HG02798 (cell line): ENCODE data around the gene CUL2.

Experiments
- ATAC-seq: cut with Tn5 transposase; IDR thresholded peaks from one replicate; pipeline ENCODE4 v1.9.1; 2021; ENCODE audit warnings: mild to moderate bottlenecking; ENCODE audit not compliant: unreplicated experiment, poor library complexity

CUL2 gene

DNA sequence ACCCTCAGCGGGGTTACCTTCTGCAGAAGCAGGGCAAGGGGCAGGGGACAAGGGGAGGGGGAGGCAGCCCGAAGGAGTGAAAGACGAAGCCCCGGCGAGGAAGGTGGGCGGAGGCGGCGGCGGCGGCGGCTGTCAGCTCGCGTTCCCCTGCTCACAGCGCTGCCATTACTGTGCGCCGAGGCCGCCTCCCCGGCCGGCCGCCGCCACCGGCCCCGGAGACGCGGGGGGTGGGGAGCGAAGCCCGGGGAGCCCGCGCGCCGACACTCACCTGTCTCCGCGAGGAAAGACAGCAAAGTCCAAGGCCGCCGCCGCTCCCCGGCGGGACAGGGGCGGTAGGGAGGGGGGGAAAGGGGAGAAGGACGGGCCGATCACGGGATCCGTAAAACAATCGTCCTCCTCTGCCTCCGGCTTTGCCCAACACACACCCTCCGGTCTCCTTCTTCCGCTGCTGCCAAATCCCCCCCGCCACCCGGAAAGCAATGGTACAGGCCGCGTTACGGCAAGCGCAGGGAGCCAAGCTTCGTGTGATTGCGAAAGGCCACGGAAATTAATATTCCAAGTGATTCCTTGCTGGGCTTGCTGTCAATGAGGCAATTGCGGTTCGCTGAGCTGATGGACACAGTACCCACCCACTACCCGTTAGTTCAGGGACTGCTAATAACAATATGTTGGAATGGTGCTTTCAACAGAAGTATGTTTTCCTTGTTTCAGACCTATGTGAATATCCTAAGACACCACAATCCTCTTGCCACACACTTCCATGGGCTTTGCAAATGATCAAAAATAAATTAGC is at the start of gene CUL2:
Gene CUL2, minus strand, starts transcription at position 180 of the 793 bp plus-strand sequence. CDS start 19,024 bp downstream, outside the sequence.
- ATAC-seq, result peak; percentile 95

DNA sequence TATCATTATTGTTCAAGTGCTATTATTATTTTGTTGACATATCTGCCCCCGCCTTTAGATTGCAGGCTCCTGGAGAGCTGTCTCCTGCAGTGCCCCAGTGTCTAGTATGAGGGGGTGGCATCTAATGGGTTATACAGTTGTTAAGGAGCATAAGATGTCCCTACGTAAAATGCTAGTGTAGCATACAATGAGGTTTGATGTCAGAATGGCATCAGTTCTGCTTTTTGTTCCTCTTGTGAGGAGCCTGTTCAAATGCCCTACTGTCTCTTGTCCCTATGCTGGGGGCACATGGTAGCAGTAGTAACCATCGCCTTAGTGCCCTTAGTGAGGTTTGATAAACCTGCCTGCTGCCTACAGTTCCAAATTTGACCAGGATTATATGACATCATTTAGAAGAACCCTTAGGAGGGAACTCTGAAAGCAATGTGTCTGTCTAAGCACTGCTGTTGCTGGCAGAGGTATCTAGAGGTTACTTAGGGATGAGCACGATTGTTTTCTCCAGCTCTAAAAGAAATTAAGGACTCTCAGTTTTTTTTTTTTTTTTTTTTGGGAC is 46.2 kb upstream of the CUL2 start:
- ATAC-seq, result peak; percentile 55

DNA sequence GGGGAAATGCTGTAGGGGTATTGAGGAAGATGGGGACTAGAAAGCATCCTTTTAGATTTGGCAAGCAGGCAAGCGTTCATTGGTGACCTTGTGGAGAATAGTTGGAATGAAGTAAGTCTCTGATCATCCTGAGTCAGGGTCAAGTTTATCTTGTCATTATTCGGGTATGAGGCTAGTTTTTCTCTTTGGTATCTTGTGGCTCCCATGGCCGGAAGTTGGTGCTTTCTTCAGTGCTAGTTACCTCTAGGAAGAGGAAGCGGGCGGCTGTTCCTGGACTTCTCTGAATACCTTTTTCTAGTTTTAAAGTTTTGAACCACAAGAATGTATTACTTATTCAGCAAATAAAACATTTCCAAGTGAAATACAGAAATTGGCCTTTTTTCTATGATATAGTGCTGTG is 45.7 kb upstream of the CUL2 start:
- ATAC-seq, result no peak

DNA sequence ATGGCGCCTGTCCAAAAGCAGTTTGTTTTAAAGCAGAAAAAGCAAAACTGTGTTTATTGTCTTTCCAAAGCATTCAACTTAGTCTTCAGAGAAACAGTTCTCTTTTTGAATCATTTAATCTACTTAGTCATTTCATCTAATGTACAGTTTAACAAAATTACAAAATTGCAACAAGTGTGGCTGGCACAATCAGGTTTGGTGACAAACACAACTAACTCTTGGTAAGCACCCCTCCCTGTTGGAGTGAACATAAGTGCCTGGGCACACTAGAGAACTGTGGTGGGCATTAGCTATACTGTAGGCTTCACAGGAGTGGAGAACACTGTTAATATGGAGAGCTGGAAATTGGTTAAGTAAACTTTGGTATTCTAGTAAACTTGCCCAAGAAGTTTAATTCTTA is 43.4 kb upstream of the CUL2 start:
- no peak for ATAC-seq

DNA sequence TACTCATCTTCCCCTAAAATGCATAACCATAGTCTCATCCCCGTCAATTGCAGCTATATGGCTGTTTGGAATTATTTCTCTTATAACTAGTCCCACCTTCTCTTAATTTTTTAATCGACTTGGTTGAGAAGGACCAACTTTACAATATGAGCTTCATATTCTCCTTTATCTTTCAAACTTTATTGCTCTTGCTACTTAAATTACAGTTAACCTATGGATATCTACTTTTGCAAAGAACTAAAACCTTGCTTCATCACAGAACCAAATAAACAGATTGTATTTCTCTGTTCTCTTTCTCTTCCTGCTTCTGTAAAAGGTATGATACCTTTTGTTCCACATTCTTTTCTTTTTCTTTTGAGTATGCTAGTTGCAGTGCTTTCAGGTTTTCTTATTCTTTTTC is 42.6 kb upstream of the CUL2 start:
- ATAC-seq, result no peak

DNA sequence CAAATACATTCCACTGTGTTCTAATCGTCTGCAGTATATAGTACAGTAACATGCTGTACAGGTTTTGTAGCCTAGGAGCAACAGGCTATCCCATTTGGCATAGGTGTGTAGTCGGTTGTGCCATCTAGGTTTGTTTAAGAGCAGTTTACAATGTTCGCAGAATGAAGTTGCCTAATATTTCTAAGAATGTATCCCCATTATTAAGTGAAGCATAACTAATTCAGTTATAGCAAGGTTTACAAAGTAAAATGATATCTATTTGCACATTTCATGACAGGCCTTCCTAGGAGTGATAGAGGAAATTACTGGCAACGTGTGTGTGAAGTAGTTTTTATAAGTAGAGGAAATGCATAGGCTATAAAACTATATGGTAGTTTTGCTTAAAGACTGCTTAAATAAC is 40.5 kb upstream of the CUL2 start:
- ATAC-seq, result no peak

DNA sequence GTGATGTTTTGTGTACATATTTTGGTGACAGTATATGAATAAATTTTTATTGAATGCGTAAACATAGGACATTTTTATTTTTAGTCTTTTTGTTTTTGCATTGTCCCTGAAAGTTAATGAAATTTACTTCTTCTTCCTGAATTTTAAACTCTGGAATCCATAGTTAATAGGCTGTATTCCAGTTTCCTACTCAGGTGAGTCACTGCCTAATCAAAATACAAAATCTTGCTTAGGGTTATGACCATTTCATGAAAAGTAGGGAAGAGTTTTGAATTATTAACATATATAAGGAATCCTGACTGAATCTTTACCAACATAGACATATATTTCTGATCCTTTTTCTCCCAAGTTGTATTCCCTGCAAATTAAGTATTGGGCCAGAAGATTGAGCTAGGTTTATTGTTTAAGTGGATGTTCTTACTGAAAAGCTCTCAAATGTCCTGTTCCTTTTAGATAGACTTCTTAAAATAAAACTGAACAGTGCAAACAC is 39.1 kb upstream of the CUL2 start:
- ATAC-seq, result no peak

DNA sequence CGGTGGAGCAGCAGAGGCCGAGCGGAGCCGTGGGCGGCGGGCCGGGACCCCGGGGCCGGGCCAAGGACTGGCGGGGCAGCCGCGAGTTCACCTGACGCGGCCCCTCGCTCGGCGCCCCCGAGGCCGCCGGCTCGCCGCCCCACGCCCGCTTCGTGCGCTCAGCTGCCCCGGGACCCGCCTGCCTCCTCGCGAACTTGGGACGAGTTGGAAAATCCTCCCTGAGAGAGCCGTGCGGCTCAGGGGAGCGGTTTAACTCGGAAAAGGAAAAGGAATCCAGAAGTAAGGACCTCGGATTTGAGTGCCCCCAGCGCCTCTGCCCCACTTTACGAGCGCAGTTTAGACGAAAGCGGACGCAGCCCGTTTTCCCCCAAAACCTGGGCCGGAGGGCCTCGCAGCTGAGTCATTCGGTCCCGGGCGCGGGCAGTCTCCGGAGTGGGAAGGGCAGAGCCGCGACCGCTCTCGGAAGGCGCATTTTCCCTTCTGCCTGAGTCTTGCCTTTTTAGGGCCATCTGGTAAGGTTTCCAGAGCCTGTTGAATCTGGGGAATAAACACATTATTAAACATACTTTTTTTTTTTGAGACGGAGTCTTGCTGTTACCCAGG is 37.2 kb upstream of the CUL2 start:
- ATAC-seq, result peak; percentile 10

DNA sequence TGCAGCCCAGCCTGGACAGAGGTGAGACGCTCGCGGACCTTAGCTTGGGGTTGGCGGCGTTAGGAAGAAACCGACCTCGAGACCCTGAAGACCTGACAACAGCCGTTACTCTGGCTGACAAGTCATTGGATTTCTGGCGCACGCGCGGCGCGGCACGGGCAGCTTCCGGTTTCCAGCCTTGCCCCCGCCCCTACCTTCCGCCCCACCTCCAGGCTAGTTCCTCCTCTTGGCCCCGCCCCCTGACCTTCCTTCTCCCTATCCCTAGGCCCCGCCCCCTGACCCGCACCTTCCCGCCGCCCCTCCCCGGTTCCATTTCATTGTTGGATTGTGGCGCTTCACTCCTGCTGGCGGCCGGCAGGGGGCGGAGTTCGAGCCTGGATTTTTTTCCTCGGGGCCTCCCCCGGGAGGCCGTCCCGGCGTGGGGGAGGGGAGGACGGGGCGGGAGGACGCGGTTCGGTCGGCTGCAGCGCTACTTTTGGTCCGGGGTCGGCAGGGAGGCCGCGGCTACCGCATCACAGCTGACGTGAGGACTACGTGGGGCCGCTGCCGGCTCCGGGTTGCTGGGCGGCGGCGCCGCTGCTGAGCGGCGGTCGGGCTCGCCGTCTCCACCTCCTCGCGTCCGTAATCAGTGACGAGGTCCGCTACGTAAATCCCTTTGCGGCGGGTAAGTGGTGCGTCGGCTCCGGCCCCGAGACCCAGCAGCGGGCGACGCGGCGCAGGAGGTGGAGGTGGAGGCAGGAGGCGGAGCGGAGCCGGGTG is 36.6 kb upstream of the CUL2 start, which contains the start of gene CREM:
Gene CREM, plus strand, starts transcription at position 317 of the 759 bp plus-strand sequence. CDS start 10,990 bp downstream, outside the sequence.
- ATAC-seq, result peak; percentile 79

DNA sequence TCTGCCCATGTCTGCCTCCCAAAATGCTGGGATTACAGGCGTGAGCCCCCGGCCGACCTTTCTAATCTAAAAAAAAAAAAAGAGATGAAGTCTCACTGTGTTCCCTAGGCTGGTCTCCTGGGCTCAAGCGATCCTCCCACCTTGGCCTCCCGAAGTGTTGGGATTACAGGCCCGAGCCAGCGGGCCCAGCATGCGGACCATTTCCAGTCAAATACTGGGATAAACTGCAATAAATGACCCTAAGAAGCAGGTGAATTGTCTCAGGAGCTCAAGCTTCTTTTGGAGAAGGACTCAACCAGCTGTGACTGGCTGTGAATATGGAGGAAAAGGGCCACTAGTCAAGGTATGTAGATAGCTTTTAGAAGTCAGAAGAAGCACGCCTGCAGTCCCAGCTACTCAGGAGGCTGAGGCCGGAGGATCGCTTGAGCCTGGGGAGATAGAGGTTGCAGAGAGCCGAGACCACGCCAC is 36.0 kb upstream of the CUL2 start:
- no peak for ATAC-seq

DNA sequence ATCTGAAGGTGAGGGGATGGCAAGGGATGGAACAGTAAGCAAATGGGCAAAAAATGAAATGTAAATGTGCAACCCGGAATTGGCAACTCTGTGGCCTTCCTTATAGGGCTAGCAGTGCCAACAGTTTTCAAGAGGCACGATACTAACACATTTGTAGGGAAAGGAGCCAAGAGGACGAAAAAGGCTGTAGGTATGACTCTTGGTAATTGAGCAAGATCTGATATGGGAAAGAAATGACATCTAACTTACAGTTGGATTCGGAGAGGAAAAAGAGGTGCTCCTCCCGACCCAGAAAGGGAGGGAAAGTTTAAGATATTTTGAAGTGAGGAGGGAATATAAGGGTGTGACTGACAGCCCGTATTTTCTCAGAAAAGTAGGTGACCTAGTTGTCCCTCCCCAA is 34.4 kb upstream of the CUL2 start:
- no peak for ATAC-seq

DNA sequence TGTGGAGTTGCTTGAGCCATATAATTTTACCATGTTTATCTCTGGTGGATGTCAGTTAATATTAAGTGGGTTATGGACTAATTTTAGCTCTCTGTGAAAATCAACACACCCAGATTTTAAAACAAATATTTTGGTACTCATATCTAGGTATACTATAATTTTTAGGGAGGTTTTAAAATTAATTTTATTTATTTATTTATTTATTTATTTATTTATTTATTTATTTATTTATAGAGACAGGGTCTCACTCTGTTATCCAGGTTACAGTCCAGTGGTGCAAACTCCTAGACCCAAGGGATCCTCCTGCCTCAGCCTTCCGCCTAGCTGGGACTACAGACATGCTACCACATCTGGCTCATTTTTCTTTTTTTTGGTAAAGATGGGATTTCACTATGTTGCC is 29.2 kb upstream of the CUL2 start:
- ATAC-seq, result no peak

DNA sequence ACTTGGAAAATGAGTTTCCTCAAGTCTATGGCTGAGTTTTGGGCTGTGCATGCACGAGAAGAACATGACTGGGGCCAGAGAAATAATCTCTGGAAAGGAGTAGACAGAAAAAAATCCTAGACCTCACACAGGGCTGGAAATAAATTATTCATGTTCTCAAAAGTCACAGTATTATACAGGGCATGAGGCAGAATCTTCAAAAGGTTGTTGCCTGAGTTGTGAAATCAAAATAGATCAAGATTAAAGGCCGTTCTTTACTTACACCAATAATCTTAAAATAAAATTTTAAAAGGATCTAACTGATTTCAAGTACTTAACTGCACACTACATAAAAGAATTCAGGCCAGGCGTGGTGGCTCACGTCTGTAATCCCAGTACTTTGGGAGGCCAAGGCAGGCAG is 22.4 kb upstream of the CUL2 start:
- no peak for ATAC-seq

DNA sequence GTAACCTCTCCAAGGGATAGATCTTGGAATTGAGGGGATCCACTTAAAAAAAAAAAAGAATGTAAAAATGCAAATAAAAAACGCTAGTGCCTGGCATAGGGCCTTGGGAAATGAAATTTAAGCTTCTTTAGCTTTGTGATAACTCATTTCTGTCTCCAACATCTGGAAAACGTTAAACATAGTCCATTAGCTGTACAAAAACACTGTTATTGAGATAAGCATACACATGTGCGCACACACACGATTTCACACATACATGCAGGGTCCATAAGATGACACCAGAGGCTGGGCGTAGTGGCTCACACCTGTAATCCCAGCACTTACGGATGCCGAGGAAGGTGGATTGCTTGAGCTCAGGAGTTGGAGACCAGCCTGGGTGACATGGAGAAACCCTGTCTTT is 13.7 kb upstream of the CUL2 start:
- no peak for ATAC-seq

DNA sequence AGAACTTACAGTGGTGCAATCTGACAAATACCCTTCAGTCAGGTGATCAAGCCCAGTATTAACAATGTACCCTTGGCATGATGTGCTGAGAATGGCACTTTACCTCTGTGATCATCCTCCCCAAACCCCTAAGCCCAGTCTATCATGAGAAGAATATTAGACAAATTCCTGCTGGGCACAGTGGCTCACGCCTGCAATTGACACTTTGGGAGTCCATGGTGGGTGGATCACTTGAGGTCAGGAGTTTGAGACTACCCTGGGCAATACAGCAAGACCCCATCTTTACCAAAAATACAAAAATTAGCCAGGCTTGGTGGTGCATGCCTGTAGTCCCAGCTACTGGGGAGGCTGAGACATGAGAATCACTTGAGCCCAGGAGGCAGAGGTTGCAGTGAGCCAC is 7.4 kb upstream of the CUL2 start:
- no peak for ATAC-seq

DNA sequence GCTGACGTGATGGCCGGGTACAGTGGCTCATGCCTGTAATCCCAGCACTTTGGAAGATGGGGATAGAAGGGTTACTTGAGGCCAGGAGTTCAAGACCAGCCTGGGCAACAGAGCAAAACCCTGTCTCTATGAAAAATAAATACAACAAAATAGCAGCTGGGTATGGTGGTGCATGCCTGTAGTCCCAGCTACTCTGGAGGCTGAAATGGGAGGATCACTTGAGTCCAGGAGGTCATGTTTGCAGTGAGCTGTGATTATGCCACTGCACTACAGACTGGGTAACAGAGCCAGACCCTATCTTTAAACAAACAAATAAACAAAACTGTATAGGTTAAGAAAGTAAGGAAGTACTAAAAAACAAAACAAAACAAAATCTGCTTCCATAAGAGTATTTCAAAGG is 6.2 kb upstream of the CUL2 start:
- no peak for ATAC-seq

DNA sequence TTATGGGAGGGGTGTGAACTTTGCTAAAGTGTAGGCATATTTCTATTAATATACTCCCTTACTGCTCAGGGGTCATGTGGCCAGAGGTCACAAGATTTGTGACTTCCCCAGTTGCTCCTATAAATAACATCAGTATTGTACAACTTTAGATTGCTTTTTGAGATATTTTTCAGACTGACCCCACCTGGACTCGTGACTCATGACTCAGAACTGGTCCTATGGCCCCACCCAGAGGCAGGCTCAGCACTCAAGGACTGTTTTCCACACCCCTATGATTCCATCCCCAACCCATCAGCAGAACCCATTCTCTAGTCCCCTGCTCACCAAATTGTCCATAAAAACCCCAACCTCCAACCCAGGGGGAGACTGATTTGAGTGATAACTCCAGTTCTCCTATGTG is 2.7 kb upstream of the CUL2 start:
- no peak for ATAC-seq

DNA sequence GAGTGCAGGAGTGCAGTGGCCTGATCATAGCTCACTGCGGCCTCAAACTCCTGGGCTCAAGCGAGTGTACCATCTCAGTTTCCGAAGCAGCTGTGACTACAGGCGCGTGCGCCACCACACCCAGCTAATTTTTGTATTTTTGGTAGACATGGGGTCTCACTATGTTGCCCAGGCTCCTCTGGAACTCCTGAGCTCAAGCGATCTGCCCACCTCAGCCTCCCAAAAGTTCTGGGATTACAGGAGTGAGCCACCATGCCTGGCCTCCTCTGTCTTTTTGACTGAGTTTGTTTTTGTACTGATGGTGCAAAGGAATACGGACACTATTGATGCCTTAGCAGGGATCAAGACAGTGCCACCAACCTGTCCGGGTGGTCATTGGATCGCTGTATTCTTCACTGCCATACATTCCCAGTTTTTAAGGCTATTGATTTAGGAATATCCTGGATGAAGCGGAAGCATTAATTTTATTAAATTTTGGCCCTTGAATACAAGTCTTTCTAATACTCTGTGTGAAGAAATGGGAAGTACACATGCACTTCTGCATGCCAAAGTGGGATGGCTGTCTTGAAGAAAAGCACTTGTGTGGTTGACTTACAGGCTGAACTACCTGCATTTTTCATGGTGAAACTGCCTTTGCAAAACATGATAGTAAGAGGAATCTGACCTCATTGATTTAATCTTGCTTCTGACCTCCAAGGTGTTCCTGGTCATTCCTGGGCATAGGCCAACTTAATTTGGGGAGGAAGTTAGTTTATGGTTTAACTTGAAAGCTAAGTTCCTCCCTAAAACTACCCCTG is 2.1 kb upstream of the CUL2 start:
- no peak for ATAC-seq

DNA sequence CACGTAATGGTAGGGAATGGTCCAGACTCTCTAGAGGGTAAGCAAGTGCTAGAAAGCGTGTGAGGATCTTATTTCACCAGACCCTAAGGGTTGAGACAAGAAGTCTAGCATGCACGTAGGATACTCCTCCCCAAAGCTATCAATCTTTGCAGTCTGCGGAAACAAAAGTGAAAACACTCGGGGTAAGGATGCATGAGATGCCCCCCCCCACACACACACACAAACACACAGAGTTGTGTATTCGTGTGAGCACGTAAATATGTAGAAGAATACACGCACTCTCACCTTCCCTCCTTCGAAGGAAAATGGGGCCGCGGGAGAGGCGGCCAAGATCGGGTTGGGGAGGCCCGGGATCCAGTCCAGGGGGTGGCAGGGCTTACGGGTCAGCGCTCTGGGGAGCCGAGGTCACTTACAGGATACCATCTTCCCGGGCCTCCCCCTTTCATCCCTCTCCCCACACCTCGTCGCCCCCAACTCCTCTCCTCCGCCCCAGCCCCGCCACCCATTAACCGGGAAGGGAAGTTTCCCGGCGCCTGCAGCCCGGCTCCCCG is 455 bp downstream of the CUL2 start:
- ATAC-seq, result peak; percentile 36

DNA sequence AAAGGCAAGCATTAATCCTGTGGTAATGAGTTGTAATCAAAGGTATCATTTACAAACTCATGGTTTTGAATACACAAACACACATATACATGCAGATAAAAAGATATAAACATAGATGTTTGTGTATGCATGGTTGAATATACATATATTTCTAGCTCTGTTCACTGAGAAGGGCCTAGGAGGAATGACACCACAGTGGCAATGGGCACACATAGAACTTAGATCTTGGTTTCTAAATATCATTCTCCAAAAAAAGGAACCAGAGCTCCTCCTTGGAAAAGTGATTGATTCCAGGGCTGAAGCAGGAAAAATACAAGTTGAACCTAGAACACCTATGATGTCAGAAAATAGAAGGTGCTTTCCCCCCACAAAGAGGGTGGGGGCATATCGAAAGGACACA is 6.9 kb downstream of the CUL2 start:
- no peak for ATAC-seq
